Measurements from ENCODE around the gene RAF1. TPM values are rescaled to one million over a fixed set of nuclear protein-coding genes. Genes with fewer than 3 reads are reported as not detected.
A peak's percentile ranks its signal among the peaks of the same experiment; 100 is the strongest.

The RAF1 gene
- total RNA-seq, 3 donors from 2014 or later = 87.4 to 118 (median 110) TPM

GRCh38 chr3:12687948-12688347 is 24.0 kb upstream of the RAF1 start:
- H3K36me3 ChIP-seq = no peaks in the 10 kb centered on the region
- H3K4me3 ChIP-seq = no peak overlapping the region
- DNase-seq (ENCODE audit: low spot score in 2 of 2) = no peak
- H3K27ac ChIP-seq = no peak overlapping the region
- intact Hi-C loops (cut with DNase I; ENCODE audit: low total_unique reads) = no loop called here
- no peaks in the 10 kb centered on the region for H3K9me3 ChIP-seq
- no peaks in the 10 kb centered on the region for H3K27me3 ChIP-seq
- TF ChIP-seq CTCF (IDR thresholded peaks at IDR 0.05) (no peak), POLR2A (IDR thresholded peaks at IDR 0.05) (no peak), POLR2AphosphoS5 (IDR thresholded peaks at IDR 0.05) (no peak)
- H3K4me1 ChIP-seq = no peaks in the 10 kb centered on the region

- Histone ChIP-seq H3K27ac (no peak overlapping the region), H3K9me3 (no peaks in the 10 kb centered on the region), H3K4me1 (no peaks in the 10 kb centered on the region), H3K36me3 (no peaks in the 10 kb centered on the region), H3K4me3 (no peak overlapping the region), H3K27me3 (no peaks in the 10 kb centered on the region)
- DNase-seq (ENCODE audit: low spot score in 2 of 2) = no peak
- intact Hi-C loops (cut with DNase I; ENCODE audit: low total_unique reads) = no loop called here
- TF ChIP-seq CTCF (IDR thresholded peaks at IDR 0.05) (no peak), POLR2A (IDR thresholded peaks at IDR 0.05) (no peak), POLR2AphosphoS5 (IDR thresholded peaks at IDR 0.05) (no peak)
Measured at GRCh38 chr3:12686096-12686495, 22.2 kb upstream of the RAF1 start.

- intact Hi-C loops (cut with DNase I; ENCODE audit: low total_unique reads) = no loop called here
- no peaks in the 10 kb centered on the region for H3K27me3 ChIP-seq
- no peak overlapping the region for H3K4me3 ChIP-seq
- no peak for DNase-seq (ENCODE audit: low spot score in 2 of 2)
- no peaks in the 10 kb centered on the region for H3K9me3 ChIP-seq
- TF ChIP-seq POLR2A (IDR thresholded peaks at IDR 0.05) (no peak), CTCF (IDR thresholded peaks at IDR 0.05) (no peak), POLR2AphosphoS5 (IDR thresholded peaks at IDR 0.05) (no peak)
- H3K27ac ChIP-seq = peak overlapping the region in 1 of 2 donors; percentile 14
- no peaks in the 10 kb centered on the region for H3K36me3 ChIP-seq
- H3K4me1 ChIP-seq = no peaks in the 10 kb centered on the region
Measured at GRCh38 chr3:12681943-12682390, 18.1 kb upstream of the RAF1 start.

GRCh38 chr3:12681089-12681942 is 17.4 kb upstream of the RAF1 start:
- DNase-seq (ENCODE audit: low spot score in 2 of 2) = no peak
- no peaks in the 10 kb centered on the region for H3K4me1 ChIP-seq
- no peaks in the 10 kb centered on the region for H3K9me3 ChIP-seq
- H3K4me3 ChIP-seq = no peak overlapping the region
- no peak for TF ChIP-seq POLR2AphosphoS5 (IDR thresholded peaks at IDR 0.05)
- no peak for TF ChIP-seq POLR2A (IDR thresholded peaks at IDR 0.05)
- no peak for TF ChIP-seq CTCF (IDR thresholded peaks at IDR 0.05)
- H3K27me3 ChIP-seq = no peaks in the 10 kb centered on the region
- intact Hi-C loops (cut with DNase I; ENCODE audit: low total_unique reads) = no loop called here
- no peaks in the 10 kb centered on the region for H3K36me3 ChIP-seq
- H3K27ac ChIP-seq = peak overlapping the region in 1 of 2 donors; percentile 35

- Histone ChIP-seq H3K9me3 (no peaks in the 10 kb centered on the region), H3K4me1 (no peaks in the 10 kb centered on the region), H3K27me3 (no peaks in the 10 kb centered on the region), H3K4me3 (no peak overlapping the region), H3K27ac (no peak overlapping the region), H3K36me3 (no peaks in the 10 kb centered on the region)
- TF ChIP-seq POLR2AphosphoS5 (IDR thresholded peaks at IDR 0.05) (no peak), POLR2A (IDR thresholded peaks at IDR 0.05) (no peak), CTCF (IDR thresholded peaks at IDR 0.05) (no peak)
- DNase-seq (ENCODE audit: low spot score in 2 of 2) = no peak
- intact Hi-C loops (cut with DNase I; ENCODE audit: low total_unique reads) = loop anchor here (5.0 kb wide), 1 partner anchor 797 kb away; no protein-coding TSS in a partner anchor
Measured at GRCh38 chr3:12679468-12679867, 15.6 kb upstream of the RAF1 start.
